T-helper 17 cell (primary cell): ENCODE data around the gene COG5. TPM values are rescaled to one million over a fixed set of nuclear protein-coding genes. Genes with fewer than 3 reads are reported as not detected.

Experiments used
- ATAC-seq: fragments of 150-1000 bp; cut with Tn5 transposase; 2 replicates; pipeline ENCODE4 v1.10.0; 2021; ENCODE audit warnings: mild to moderate bottlenecking, moderate library complexity
- DNase-seq, 3 donors: peaks; one replicate each; pipeline versions ENCODE4 v3.0.0 to v3.0.0-alpha.2; 2020 to 2021
- H3K9me3 ChIP-seq: one replicate; pipeline ENCODE4 v1.7.0; 2013; ENCODE audit warnings: low read length, mild to moderate bottlenecking; ENCODE audit not compliant: control insufficient read depth, poor library complexity, severe bottlenecking
- H3K27ac Mint-ChIP-seq: one replicate; pipeline ENCODE4 v1.8.0; 2022; ENCODE audit warnings: mild to moderate bottlenecking, moderate library complexity, mixed read lengths
- H3K27me3 Mint-ChIP-seq: one replicate; pipeline ENCODE4 v1.8.0; 2022; ENCODE audit warnings: mixed read lengths
- H3K36me3 Mint-ChIP-seq: one replicate; pipeline ENCODE4 v1.8.0; 2022; ENCODE audit warnings: low read depth, mixed read lengths
- H3K4me1 Mint-ChIP-seq: one replicate; pipeline ENCODE4 v1.8.0; 2022; ENCODE audit warnings: mild to moderate bottlenecking, mixed read lengths
- H3K4me3 Mint-ChIP-seq: one replicate; pipeline ENCODE4 v1.8.0; 2022; ENCODE audit warnings: mild to moderate bottlenecking, moderate library complexity, mixed read lengths
- total RNA-seq, 4 donors: library from RNA in 2 of 4; stranded (reverse) in 2 of 4; gene quantifications; one replicate each; pipeline ENCODE4 v1.2.3 and lab custom pipeline; 2022 to 2026

The COG5 gene
- total RNA-seq, 2 donors from 2014 or later = 54.8 to 87.4 TPM

GRCh38 chr7:107332488-107333269, 231.0 kb downstream of the COG5 start:
- Mint-ChIP-seq H3K4me1 (peaks cover 33% of the 10 kb centered on the region), H3K36me3 (peaks cover 6% of the 10 kb centered on the region), H3K27ac (peak overlapping the region; percentile 69), H3K4me3 (peak overlapping the region; percentile 68), H3K27me3 (no peaks in the 10 kb centered on the region)
- ATAC-seq (no peak), DNase-seq (no peak)
- H3K9me3 ChIP-seq = no peaks in the 10 kb centered on the region

DNA sequence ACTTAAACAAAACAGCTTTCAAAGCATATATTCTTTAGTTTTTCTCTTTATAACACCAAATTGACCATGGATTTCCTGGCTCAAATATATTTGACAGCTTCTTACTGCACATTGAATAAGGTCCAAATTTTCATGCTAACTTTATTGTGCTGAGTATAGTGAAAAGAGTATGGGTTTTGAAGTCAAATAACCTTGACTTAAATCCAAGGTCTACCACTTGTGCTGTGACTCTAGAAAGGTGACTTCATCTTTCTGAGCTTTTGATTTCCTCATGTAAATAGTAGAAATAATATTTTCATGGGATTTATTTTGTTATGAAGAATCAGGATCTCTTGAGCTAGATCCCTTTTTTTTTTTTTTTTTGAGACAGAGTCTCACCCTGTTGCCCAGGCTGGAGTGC, 233.2 kb downstream of the COG5 start:
- H3K27ac Mint-ChIP-seq = no peak overlapping the region
- H3K9me3 ChIP-seq = no peaks in the 10 kb centered on the region
- ATAC-seq (no peak), DNase-seq (no peak)
- no peaks in the 10 kb centered on the region for H3K27me3 Mint-ChIP-seq
- H3K4me1 Mint-ChIP-seq = peaks cover 22% of the 10 kb centered on the region
- peaks cover 6% of the 10 kb centered on the region for H3K36me3 Mint-ChIP-seq
- H3K4me3 Mint-ChIP-seq = no peak overlapping the region

DNA sequence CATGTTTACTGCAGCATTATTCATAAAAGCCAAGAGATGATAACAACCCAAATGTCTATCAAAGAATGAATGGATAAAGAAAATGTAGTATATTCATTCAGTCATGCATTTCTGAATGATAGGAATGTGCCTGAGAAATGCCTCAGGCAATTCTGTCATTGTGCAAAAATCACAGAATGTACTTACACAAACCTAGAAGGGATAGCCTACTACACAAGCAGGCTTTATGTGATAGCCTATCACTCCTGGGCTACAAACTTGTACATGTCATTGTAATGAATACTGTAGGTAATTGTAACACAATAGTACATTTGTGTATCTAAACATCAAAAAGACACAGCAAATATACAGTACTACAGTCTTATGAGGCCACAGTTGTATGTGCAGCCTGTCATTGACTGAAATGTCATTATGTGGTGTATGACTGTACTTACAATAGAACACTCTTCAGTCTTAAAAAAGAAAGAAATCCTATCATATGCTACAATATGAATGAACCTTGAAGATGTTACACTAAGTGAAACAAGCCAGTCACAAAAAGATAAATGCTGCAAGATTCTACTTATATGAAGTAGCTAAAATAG, 235.6 kb downstream of the COG5 start:
- ATAC-seq = no peak
- no peak overlapping the region for H3K27ac Mint-ChIP-seq
- H3K27me3 Mint-ChIP-seq = no peaks in the 10 kb centered on the region
- H3K36me3 Mint-ChIP-seq = peaks cover 6% of the 10 kb centered on the region
- peaks cover 12% of the 10 kb centered on the region for H3K4me1 Mint-ChIP-seq
- H3K4me3 Mint-ChIP-seq = no peak overlapping the region
- no peaks in the 10 kb centered on the region for H3K9me3 ChIP-seq
- DNase-seq = no peak

- Mint-ChIP-seq H3K27ac (no peak overlapping the region), H3K36me3 (peaks cover 2% of the 10 kb centered on the region), H3K4me3 (no peak overlapping the region), H3K4me1 (peaks cover 2% of the 10 kb centered on the region), H3K27me3 (no peaks in the 10 kb centered on the region)
- no peaks in the 10 kb centered on the region for H3K9me3 ChIP-seq
- no peak for ATAC-seq
- DNase-seq = no peak
These were observed 237.7 kb downstream of the COG5 start for GRCh38 chr7:107326061-107326460.

DNA sequence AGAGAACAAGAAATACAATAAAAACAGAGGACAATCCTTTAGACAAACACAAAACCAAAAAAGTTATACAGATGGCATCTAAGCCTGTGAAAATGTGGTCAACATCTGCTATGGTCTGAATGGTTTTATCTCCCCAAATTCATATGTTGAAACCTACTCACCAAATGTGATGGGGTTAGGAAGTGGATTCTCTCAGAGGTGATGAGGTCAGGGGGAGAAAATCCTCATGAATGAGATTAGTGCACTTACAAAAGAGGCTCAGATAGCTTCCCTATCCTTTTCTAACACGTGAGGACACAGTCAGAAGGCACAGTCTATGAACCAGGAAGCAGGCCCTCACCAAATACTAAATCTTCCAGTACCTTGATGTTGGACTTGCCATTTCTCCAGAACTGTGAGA, 241.7 kb downstream of the COG5 start:
- ATAC-seq (no peak), DNase-seq (no peak)
- Mint-ChIP-seq H3K27me3 (no peaks in the 10 kb centered on the region), H3K27ac (no peak overlapping the region), H3K4me3 (no peak overlapping the region), H3K36me3 (peaks cover 5% of the 10 kb centered on the region), H3K4me1 (peaks cover 2% of the 10 kb centered on the region)
- no peaks in the 10 kb centered on the region for H3K9me3 ChIP-seq

DNA sequence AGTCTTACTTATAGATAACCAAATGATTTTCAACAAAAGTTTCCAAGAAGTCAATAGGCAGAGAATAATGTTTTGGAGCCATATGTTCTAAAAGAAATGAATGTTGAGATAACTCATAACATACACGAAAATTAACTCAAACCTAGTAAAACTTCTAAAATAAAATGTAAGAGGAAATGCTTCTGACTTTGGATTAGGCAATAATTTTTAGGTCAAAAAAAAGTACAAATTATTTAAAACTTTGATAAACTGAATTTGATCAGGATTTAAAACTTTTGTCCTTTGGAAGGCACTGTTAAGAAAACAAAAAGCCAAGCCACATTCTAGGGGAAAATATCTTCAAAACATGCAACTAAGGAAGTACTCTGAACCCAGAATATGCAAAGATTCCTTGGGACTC, 242.1 kb downstream of the COG5 start:
- Mint-ChIP-seq H3K36me3 (peaks cover 5% of the 10 kb centered on the region), H3K4me1 (peaks cover 3% of the 10 kb centered on the region), H3K27me3 (no peaks in the 10 kb centered on the region), H3K4me3 (no peak overlapping the region), H3K27ac (no peak overlapping the region)
- ATAC-seq (no peak), DNase-seq (no peak)
- H3K9me3 ChIP-seq = no peaks in the 10 kb centered on the region

- peaks cover 8% of the 10 kb centered on the region for H3K4me1 Mint-ChIP-seq
- H3K4me3 Mint-ChIP-seq = no peak overlapping the region
- no peaks in the 10 kb centered on the region for H3K9me3 ChIP-seq
- no peaks in the 10 kb centered on the region for H3K27me3 Mint-ChIP-seq
- DNase-seq (no peak), ATAC-seq (no peak)
- H3K36me3 Mint-ChIP-seq = peaks cover 12% of the 10 kb centered on the region
- no peak overlapping the region for H3K27ac Mint-ChIP-seq
These were observed 243.9 kb downstream of the COG5 start for GRCh38 chr7:107319724-107320228.

- no peak for ATAC-seq
- Mint-ChIP-seq H3K27me3 (no peaks in the 10 kb centered on the region), H3K4me3 (no peak overlapping the region), H3K27ac (peak overlapping the region; percentile 51), H3K4me1 (peaks cover 8% of the 10 kb centered on the region), H3K36me3 (peaks cover 12% of the 10 kb centered on the region)
- H3K9me3 ChIP-seq = no peaks in the 10 kb centered on the region
- no peak for DNase-seq
These were observed 245.1 kb downstream of the COG5 start for GRCh38 chr7:107318523-107319160.

- H3K36me3 Mint-ChIP-seq = peaks cover 15% of the 10 kb centered on the region
- ATAC-seq = no peak
- no peaks in the 10 kb centered on the region for H3K9me3 ChIP-seq
- no peak overlapping the region for H3K4me3 Mint-ChIP-seq
- no peak overlapping the region for H3K27ac Mint-ChIP-seq
- H3K27me3 Mint-ChIP-seq = no peaks in the 10 kb centered on the region
- DNase-seq = no peak
- H3K4me1 Mint-ChIP-seq = peaks cover 10% of the 10 kb centered on the region
These were observed 248.0 kb downstream of the COG5 start for GRCh38 chr7:107315716-107316220.

DNA sequence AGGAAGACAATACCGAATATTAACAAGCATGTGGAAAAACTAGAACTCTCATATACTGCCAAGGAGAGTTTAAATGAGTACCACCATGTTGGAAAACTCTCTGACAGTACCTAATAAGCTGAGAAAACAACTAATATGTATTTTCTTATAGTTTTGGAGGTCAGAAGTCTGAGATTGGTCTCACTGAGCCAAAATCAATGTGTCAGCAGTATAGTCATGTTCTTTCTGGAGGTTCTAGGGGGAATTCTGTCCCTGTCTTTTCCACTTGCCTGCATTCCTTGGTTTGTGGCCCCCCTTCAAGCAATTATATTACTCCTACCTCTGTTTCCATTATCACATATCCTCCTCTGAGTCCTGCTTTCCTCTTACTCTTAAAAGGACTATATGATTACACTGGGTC, 250.4 kb downstream of the COG5 start:
- peaks cover 12% of the 10 kb centered on the region for H3K36me3 Mint-ChIP-seq
- H3K27me3 Mint-ChIP-seq = no peaks in the 10 kb centered on the region
- no peaks in the 10 kb centered on the region for H3K9me3 ChIP-seq
- no peak overlapping the region for H3K4me3 Mint-ChIP-seq
- H3K4me1 Mint-ChIP-seq = peaks cover 12% of the 10 kb centered on the region
- no peak overlapping the region for H3K27ac Mint-ChIP-seq
- ATAC-seq (no peak), DNase-seq (no peak)

DNA sequence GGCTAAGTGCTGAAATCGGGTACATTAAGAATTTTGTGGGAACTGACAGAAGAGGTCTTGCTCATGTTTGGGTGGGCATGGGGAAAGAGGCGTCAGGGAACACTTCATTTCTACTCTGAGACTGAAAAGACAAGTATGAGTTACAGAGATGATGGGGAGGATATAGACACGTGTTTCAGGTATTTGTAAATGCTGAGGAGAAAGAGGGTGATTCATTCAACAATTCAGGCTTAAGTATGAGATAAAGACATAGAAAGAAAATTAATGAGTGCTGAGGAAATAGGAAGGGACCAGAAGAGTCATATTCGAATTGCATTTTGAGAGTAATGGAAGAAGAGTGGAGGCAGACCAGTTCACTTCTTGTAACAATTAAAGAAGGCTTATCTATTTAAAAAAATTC, 251.3 kb downstream of the COG5 start:
- Mint-ChIP-seq H3K4me3 (no peak overlapping the region), H3K27ac (no peak overlapping the region)
- ATAC-seq = no peak

GRCh38 chr7:107309296-107309695, 254.4 kb downstream of the COG5 start:
- DNase-seq (no peak), ATAC-seq (no peak)
- H3K27me3 Mint-ChIP-seq = no peaks in the 10 kb centered on the region
- peaks cover 9% of the 10 kb centered on the region for H3K4me1 Mint-ChIP-seq
- no peaks in the 10 kb centered on the region for H3K9me3 ChIP-seq
- no peak overlapping the region for H3K4me3 Mint-ChIP-seq
- peaks cover 9% of the 10 kb centered on the region for H3K36me3 Mint-ChIP-seq
- H3K27ac Mint-ChIP-seq = no peak overlapping the region

More for the DNA sequence above, 251.3 kb downstream of the COG5 start:
- DNase-seq = no peak
- no peaks in the 10 kb centered on the region for H3K9me3 ChIP-seq
- Mint-ChIP-seq H3K36me3 (peaks cover 12% of the 10 kb centered on the region), H3K4me1 (peaks cover 12% of the 10 kb centered on the region), H3K27me3 (no peaks in the 10 kb centered on the region)

DNA sequence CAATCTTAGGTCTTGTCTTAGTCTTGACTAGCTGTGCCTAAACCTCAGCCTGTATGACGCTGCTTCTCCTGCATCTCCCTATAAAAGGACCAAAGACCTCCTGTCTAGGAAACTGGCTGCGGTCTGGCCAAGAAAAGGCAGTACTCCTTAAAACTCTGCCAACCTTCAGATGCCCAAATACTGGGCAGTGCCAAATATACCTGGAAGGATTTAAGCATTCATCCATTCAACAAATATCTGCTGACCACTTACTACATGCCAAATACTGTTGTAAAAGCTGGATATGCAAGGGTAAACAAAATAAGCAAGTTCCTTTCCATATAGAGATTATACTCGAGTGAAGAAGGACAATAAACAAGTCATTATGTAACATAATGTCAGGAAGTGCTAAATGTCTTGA, 259.1 kb downstream of the COG5 start:
- ATAC-seq (no peak), DNase-seq (no peak)
- Mint-ChIP-seq H3K36me3 (peaks cover 4% of the 10 kb centered on the region), H3K4me1 (peaks cover 7% of the 10 kb centered on the region), H3K27ac (peak overlapping the region; percentile 0), H3K4me3 (no peak overlapping the region), H3K27me3 (no peaks in the 10 kb centered on the region)
- H3K9me3 ChIP-seq = no peaks in the 10 kb centered on the region
